ENCODE measurements around the gene DENND1A. TPM values are rescaled to one million over a fixed set of nuclear protein-coding genes. Genes with fewer than 3 reads are reported as not detected.

The DENND1A gene
- total and polyA plus RNA-seq, 2 donors from 2014 or later: 16.3 to 19.6 TPM

- Histone ChIP-seq H3K4me1 (ENCODE audit: control insufficient read depth in 2 of 3, insufficient read depth in 2 of 3, low read depth in 1 of 3, low read length in 3 of 3) (no peaks in the 10 kb centered on the region), H3K9ac (ENCODE audit: low read length in 3 of 3) (no peak overlapping the region), H3K9me3 (ENCODE audit: control insufficient read depth in 2 of 3, insufficient read depth in 1 of 3, low read length in 3 of 3) (no peaks in the 10 kb centered on the region), H3K27ac (ENCODE audit: low read depth in 2 of 2, low read length in 2 of 2) (no peak overlapping the region), H3K27me3 (ENCODE audit: control insufficient read depth, insufficient read depth, low read length) (no peaks in the 10 kb centered on the region), H3K4me3 (ENCODE audit: low read length in 3 of 3) (no peak overlapping the region), H3K36me3 (ENCODE audit: control insufficient read depth in 2 of 3, insufficient read depth in 3 of 3, low read length in 3 of 3) (peaks cover 0 to 4% (median 0%) of the 10 kb centered on the region in 3 donors)
- FAIRE-seq: no peak
- intact Hi-C loops (cut with DNase I): no loop called here
- TF ChIP-seq CTCF (IDR thresholded peaks at IDR 0.05; ENCODE audit: borderline replicate concordance, extremely low read depth, insufficient read depth): no peak
- no peak for DNase-seq
Observed at GRCh38 chr9:123655681-123656423, 274.1 kb downstream of the DENND1A start.

GRCh38 chr9:123654994-123655637 is 274.8 kb downstream of the DENND1A start:
- Histone ChIP-seq H3K9ac (ENCODE audit: low read length in 3 of 3) (no peak overlapping the region), H3K27ac (ENCODE audit: low read depth in 2 of 2, low read length in 2 of 2) (no peak overlapping the region), H3K36me3 (ENCODE audit: control insufficient read depth in 2 of 3, insufficient read depth in 3 of 3, low read length in 3 of 3) (peaks cover 0 to 4% (median 0%) of the 10 kb centered on the region in 3 donors), H3K4me1 (ENCODE audit: control insufficient read depth in 2 of 3, insufficient read depth in 2 of 3, low read depth in 1 of 3, low read length in 3 of 3) (no peaks in the 10 kb centered on the region), H3K4me3 (ENCODE audit: low read length in 3 of 3) (no peak overlapping the region), H3K9me3 (ENCODE audit: control insufficient read depth in 2 of 3, insufficient read depth in 1 of 3, low read length in 3 of 3) (no peaks in the 10 kb centered on the region), H3K27me3 (ENCODE audit: control insufficient read depth, insufficient read depth, low read length) (no peaks in the 10 kb centered on the region)
- DNase-seq (no peak), FAIRE-seq (no peak)
- intact Hi-C loops (cut with DNase I): no loop called here
- no peak for TF ChIP-seq CTCF (IDR thresholded peaks at IDR 0.05; ENCODE audit: borderline replicate concordance, extremely low read depth, insufficient read depth)

GRCh38 chr9:123654218-123654993 is 275.5 kb downstream of the DENND1A start:
- no peaks in the 10 kb centered on the region for H3K4me1 ChIP-seq (ENCODE audit: control insufficient read depth in 2 of 3, insufficient read depth in 2 of 3, low read depth in 1 of 3, low read length in 3 of 3)
- intact Hi-C loops (cut with DNase I): no loop called here
- TF ChIP-seq CTCF (IDR thresholded peaks at IDR 0.05; ENCODE audit: borderline replicate concordance, extremely low read depth, insufficient read depth): no peak
- no peak overlapping the region for H3K27ac ChIP-seq (ENCODE audit: low read depth in 2 of 2, low read length in 2 of 2)
- DNase-seq (peak in 1 of 5 donors; percentile 27), FAIRE-seq (no peak)
- no peak overlapping the region for H3K9ac ChIP-seq (ENCODE audit: low read length in 3 of 3)
- H3K36me3 ChIP-seq (ENCODE audit: control insufficient read depth in 2 of 3, insufficient read depth in 3 of 3, low read length in 3 of 3): peaks cover 0 to 4% (median 0%) of the 10 kb centered on the region in 3 donors
- no peak overlapping the region for H3K4me3 ChIP-seq (ENCODE audit: low read length in 3 of 3)
- no peaks in the 10 kb centered on the region for H3K9me3 ChIP-seq (ENCODE audit: control insufficient read depth in 2 of 3, insufficient read depth in 1 of 3, low read length in 3 of 3)
- no peaks in the 10 kb centered on the region for H3K27me3 ChIP-seq (ENCODE audit: control insufficient read depth, insufficient read depth, low read length)

Measured in kidney (tissue), 14 donors.